Measurements from ENCODE around the gene MAP3K20. TPM values are rescaled to one million over a fixed set of nuclear protein-coding genes. Genes with fewer than 3 reads are reported as not detected.

The MAP3K20 gene
- total and polyA plus RNA-seq, 7 donors = 41.8 to 533 (median 366) TPM

DNA sequence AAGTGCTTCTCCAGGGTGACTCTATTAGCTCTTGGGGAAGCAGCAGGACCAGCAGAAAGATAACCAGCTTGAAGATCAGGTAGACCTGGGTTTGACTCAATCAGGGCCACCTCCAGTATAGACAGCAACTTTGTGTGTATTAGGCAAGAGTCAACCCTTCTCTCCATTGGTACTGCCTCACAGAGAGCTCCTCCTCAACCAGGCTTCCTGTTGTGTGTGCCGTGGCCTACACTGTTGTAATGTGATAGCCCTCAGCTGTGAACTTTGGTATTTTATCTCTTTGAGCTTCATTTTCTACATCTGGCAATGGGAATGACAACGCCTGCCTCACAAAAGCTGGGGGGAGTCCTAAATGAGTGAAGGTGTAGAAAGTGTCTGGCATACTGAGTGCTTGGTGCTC, 17.0 kb upstream of the MAP3K20 start:
- TF ChIP-seq, protein P1, sequence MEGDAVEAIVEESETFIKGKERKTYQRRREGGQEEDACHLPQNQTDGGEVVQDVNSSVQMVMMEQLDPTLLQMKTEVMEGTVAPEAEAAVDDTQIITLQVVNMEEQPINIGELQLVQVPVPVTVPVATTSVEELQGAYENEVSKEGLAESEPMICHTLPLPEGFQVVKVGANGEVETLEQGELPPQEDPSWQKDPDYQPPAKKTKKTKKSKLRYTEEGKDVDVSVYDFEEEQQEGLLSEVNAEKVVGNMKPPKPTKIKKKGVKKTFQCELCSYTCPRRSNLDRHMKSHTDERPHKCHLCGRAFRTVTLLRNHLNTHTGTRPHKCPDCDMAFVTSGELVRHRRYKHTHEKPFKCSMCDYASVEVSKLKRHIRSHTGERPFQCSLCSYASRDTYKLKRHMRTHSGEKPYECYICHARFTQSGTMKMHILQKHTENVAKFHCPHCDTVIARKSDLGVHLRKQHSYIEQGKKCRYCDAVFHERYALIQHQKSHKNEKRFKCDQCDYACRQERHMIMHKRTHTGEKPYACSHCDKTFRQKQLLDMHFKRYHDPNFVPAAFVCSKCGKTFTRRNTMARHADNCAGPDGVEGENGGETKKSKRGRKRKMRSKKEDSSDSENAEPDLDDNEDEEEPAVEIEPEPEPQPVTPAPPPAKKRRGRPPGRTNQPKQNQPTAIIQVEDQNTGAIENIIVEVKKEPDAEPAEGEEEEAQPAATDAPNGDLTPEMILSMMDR (IDR thresholded peaks at IDR 0.05) = no peak
- DNase-seq (no peak), ATAC-seq (no peak)
- WGBS, 3 donors = 69 to 77% (median 69%) methylated on average over 2 of the region's 2 CpGs
- Histone ChIP-seq H3K4me3 (no peak overlapping the region), H3K4me1 (peaks cover 32% of the 10 kb centered on the region), H3K9me3 (no peaks in the 10 kb centered on the region), H3K36me3 (ENCODE audit: insufficient read depth in 1 of 2, low read depth in 1 of 2) (no peaks in the 10 kb centered on the region), H3K27ac (peak overlapping the region; percentile 62), H3K27me3 (ENCODE audit: insufficient read depth in 3 of 3, low read length in 2 of 3) (no peaks in the 10 kb centered on the region)
- intact Hi-C loops (cut with DNase I) = no loop called here

DNA sequence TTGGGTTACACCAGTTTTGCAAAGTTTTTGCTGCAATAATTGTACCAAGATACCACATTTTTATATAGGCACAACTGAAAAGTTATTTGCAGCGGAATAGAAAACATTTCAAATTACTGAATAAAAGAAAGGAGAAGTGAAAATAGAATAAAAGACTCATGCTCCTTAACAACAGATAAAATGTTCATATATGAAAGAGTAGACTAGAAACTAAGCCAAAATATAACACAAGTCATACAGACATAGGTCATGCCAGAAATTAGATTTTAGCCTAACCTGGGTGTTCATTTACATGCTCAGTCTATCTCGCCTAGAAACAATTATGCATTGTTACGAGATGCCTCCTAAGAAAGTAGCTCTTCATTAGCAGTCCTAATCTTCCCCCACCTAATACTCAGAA, 16.4 kb upstream of the MAP3K20 start:
- TF ChIP-seq, protein P1 (IDR thresholded peaks at IDR 0.05) = no peak
- Histone ChIP-seq H3K27ac (no peak overlapping the region), H3K4me1 (peaks cover 32% of the 10 kb centered on the region), H3K4me3 (no peak overlapping the region), H3K9me3 (no peaks in the 10 kb centered on the region), H3K27me3 (ENCODE audit: insufficient read depth in 3 of 3, low read length in 2 of 3) (no peaks in the 10 kb centered on the region), H3K36me3 (ENCODE audit: insufficient read depth in 1 of 2, low read depth in 1 of 2) (no peaks in the 10 kb centered on the region)
- intact Hi-C loops (cut with DNase I) = no loop called here
- ATAC-seq (no peak), DNase-seq (no peak)
- 94 to 99% (median 96%) methylated on average over 3 of the region's 3 CpGs for WGBS, 3 donors

DNA sequence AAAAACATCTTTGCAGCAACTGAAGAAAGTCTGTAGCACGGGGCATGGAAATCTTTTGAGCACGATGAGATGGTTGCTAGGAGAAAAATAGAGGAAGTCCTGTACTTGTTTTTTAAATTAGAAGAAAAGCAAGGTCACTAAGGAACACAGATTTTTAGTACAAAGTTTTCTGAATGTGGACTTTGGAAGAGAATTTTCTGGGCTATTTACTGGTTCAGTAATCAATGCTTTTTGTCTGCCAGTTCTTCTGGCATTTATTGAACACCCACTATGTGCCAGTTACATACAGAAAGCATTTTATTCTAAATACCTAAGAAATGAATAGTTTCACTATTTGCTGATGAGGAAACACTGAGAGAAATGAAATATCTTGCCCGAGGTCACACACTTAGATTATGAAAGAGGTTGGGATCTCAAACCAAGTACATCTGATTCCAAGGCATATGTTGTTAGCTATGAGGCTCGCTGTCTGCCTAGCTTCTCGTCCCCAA, 15.6 kb upstream of the MAP3K20 start:
- intact Hi-C loops (cut with DNase I) = no loop called here
- Histone ChIP-seq H3K4me1 (peaks cover 32% of the 10 kb centered on the region), H3K27me3 (ENCODE audit: insufficient read depth in 3 of 3, low read length in 2 of 3) (no peaks in the 10 kb centered on the region), H3K36me3 (ENCODE audit: insufficient read depth in 1 of 2, low read depth in 1 of 2) (no peaks in the 10 kb centered on the region), H3K9me3 (no peaks in the 10 kb centered on the region), H3K4me3 (no peak overlapping the region), H3K27ac (peak overlapping the region; percentile 26)
- ATAC-seq = peak in 1 of 4 donors; percentile 63
- 43 to 65% (median 50%) methylated on average over 5 of the region's 5 CpGs for WGBS, 3 donors
- no peak for DNase-seq
- TF ChIP-seq, protein P1 (IDR thresholded peaks at IDR 0.05) = no peak

DNA sequence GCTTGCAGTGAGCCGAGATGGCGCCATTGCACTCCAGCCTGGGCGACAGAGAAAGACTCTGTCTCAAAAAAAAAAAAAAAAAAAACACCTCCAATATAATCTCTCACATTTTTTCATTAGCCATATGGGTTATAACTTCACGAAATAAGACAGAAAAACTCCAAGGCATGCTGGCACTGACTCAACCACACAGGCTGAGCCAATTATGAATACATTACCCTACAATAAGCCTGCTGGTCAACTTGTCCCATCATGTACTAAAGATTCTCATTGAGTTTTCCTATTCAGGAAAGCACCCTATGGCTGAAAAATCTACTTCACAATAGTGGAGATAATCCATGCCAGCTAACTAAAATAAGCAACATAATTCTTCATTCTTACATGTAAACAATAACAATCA, 12.8 kb upstream of the MAP3K20 start:
- Histone ChIP-seq H3K9me3 (no peaks in the 10 kb centered on the region), H3K4me1 (peaks cover 25% of the 10 kb centered on the region), H3K36me3 (ENCODE audit: insufficient read depth in 1 of 2, low read depth in 1 of 2) (no peaks in the 10 kb centered on the region), H3K27me3 (ENCODE audit: insufficient read depth in 3 of 3, low read length in 2 of 3) (no peaks in the 10 kb centered on the region), H3K27ac (no peak overlapping the region), H3K4me3 (no peak overlapping the region)
- TF ChIP-seq, protein P1 (IDR thresholded peaks at IDR 0.05) = no peak
- intact Hi-C loops (cut with DNase I) = no loop called here
- ATAC-seq (no peak), DNase-seq (no peak)
- WGBS, 3 donors = 79 to 86% (median 80%) methylated on average over 2 to 4 of the region's 4 CpGs

DNA sequence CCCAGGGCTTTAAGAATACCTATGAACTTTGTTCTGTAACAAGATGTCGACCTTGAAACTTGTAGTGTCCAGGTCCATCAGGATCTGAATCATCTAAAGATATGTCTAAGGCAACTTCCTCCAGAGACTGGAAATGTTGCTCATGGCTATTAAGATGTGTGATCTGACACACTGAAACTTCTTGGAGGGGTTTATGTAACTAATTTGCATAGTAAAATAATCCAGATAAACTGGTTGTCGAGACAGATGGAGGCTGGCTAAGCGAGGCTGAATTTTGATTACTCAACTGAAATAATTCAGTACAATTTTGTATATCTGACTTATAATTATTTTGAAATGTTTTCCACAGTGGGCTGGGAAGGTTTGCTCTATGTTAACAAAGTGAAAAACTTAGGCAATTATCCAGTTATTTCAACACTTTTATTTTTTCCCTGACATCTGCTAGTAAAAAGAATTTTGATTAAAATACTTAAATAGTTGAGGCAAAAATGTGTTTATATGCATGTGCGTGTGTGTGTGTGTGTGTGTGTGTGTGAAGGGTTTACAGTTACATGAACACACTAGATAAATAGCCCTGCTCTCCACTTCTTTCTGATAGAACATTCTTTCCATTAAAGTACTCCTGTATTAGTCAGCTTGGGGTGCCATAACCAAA, 11.4 kb upstream of the MAP3K20 start:
- H3K36me3 ChIP-seq (ENCODE audit: insufficient read depth in 1 of 2, low read depth in 1 of 2) = no peaks in the 10 kb centered on the region
- no peak overlapping the region for H3K4me3 ChIP-seq
- H3K4me1 ChIP-seq = peaks cover 13% of the 10 kb centered on the region
- no peak overlapping the region for H3K27ac ChIP-seq
- ATAC-seq (no peak), DNase-seq (no peak)
- no peaks in the 10 kb centered on the region for H3K27me3 ChIP-seq (ENCODE audit: insufficient read depth in 3 of 3, low read length in 2 of 3)
- 68 to 81% (median 80%) methylated on average over 4 of the region's 4 CpGs for WGBS, 3 donors
- TF ChIP-seq, protein P1 (IDR thresholded peaks at IDR 0.05) = no peak
- intact Hi-C loops (cut with DNase I) = no loop called here
- H3K9me3 ChIP-seq = no peaks in the 10 kb centered on the region
